GM12878 (cell line): ENCODE measurements around the gene SEPTIN5. TPM values are rescaled to one million over a fixed set of nuclear protein-coding genes. Genes with fewer than 3 reads are reported as not detected.

Source experiments
- ATAC-seq: fragments of 200-7000 bp; cut with Tn5 transposase; 3 replicates; pipeline ENCODE4 v1.9.1; 2020; ENCODE audit warnings: mild to moderate bottlenecking, moderate library complexity
- BruUV-seq: library from RNA; stranded (reverse); fragments of 400-500 nt; replicated peaks from 2 replicates; lab custom pipeline; 2021; lab: Mats Ljungman, UMichigan
- CTCF ChIA-PET: fragments of 300-600 bp; sonication (Branson Sonifier 250); formaldehyde crosslinking; extraction: SDS; loops from one replicate; lab custom pipeline; 2021; ENCODE audit warnings: inconsistent platforms; lab: Yijun Ruan, JAX
- POLR2A ChIA-PET: fragments of 350-600 bp; formaldehyde crosslinking; extraction: SDS; loops from one replicate; lab custom pipeline; 2021; ENCODE audit warnings: inconsistent platforms; lab: Charles Lee
- RAD21 ChIA-PET: fragments of 300-600 bp; sonication (Branson Sonifier 250); formaldehyde crosslinking; loops from one replicate; lab custom pipeline; 2023; ENCODE audit warnings: antibody characterized with exemption; ENCODE audit not compliant: unreplicated experiment; lab: Charles Lee
- SMC1A ChIA-PET: fragments of 300-600 bp; sonication (Branson Sonifier 250); formaldehyde crosslinking; loops from one replicate; lab custom pipeline; 2023; ENCODE audit not compliant: unreplicated experiment, uncharacterized antibody; lab: Charles Lee
- DNase-seq: peaks from one replicate; pipeline ENCODE4 v3.0.0-alpha.2; 2011; ENCODE audit warnings: low read depth, low spot score
- FAIRE-seq: peaks from 3 replicates; lab custom pipeline; 2011; peaks lifted over from hg19 to GRCh38; lab: Jason Lieb, UNC
- H2AFZ ChIP-seq: 2 replicates; pipeline ENCODE4 v1.6.0; 2011; ENCODE audit warnings: low read depth, low read length, control low read depth; ENCODE audit not compliant: control insufficient read depth
- H3K27ac ChIP-seq: 2 replicates; pipeline ENCODE4 v1.5.1; 2011; ENCODE audit warnings: control low read depth; ENCODE audit not compliant: control insufficient read depth, insufficient read depth
- H3K27me3 ChIP-seq, 2 experiments: replicated peaks in 1 of 2; 2 replicates each; pipeline versions ENCODE4 v1.6.0 to v1.6.1; 2011; ENCODE audit warnings: low read length in 1 of 2; ENCODE audit not compliant: control insufficient read depth in 2 of 2, insufficient read depth in 2 of 2
- H3K36me3 ChIP-seq, 2 experiments: 2 replicates each; pipeline ENCODE4 v1.5.1; 2011; ENCODE audit warnings: low read length in 1 of 2; ENCODE audit not compliant: control insufficient read depth in 2 of 2, insufficient read depth in 2 of 2
- H3K4me1 ChIP-seq: 2 replicates; pipeline ENCODE4 v1.6.1; 2011; ENCODE audit warnings: mild to moderate bottlenecking, low read length, moderate library complexity, mixed read lengths; ENCODE audit not compliant: control insufficient read depth, insufficient read depth
- H3K4me2 ChIP-seq: 2 replicates; pipeline ENCODE4 v1.6.0; 2011; ENCODE audit warnings: control low read depth; ENCODE audit not compliant: control insufficient read depth, insufficient read depth
- H3K4me3 ChIP-seq: fragments of 200-600 bp; sonication (generic); 2 replicates; pipeline ENCODE4 v1.5.1; 2016
- H3K79me2 ChIP-seq: 2 replicates; pipeline ENCODE4 v1.6.0; 2011; ENCODE audit warnings: low read length; ENCODE audit not compliant: control insufficient read depth, insufficient read depth
- H3K9ac ChIP-seq: 2 replicates; pipeline ENCODE4 v1.8.0; 2011; ENCODE audit warnings: low read length, control low read depth, mixed read lengths; ENCODE audit not compliant: control insufficient read depth, insufficient read depth
- H3K9me3 ChIP-seq: replicated peaks from 3 replicates; pipeline ENCODE4 v1.5.1; 2011; ENCODE audit warnings: mild to moderate bottlenecking, low read length; ENCODE audit not compliant: control insufficient read depth, insufficient read depth
- H4K20me1 ChIP-seq: 2 replicates; pipeline ENCODE4 v1.6.0; 2011; ENCODE audit not compliant: control insufficient read depth, insufficient read depth
- CEBPZ ChIP-seq: fragments of 150-350 bp; IDR thresholded peaks from 2 replicates; pipeline ENCODE4 v1.6.1; 2016; ENCODE audit warnings: low read depth, low read length
- DPF2 ChIP-seq: fragments of 450-650 bp; IDR thresholded peaks from 2 replicates; pipeline ENCODE4 v1.6.1; 2017; ENCODE audit warnings: mild to moderate bottlenecking
- ESRRA ChIP-seq: IDR thresholded peaks from 2 replicates; pipeline ENCODE4 v1.6.1; 2012; ENCODE audit warnings: mild to moderate bottlenecking, low read length, improper control_type of control experiment
- EZH2 ChIP-seq: IDR thresholded peaks from 2 replicates; pipeline ENCODE4 v1.6.1; 2012; ENCODE audit warnings: low read depth, mild to moderate bottlenecking, control low read depth, inconsistent platforms, low read length, borderline replicate concordance; ENCODE audit not compliant: control insufficient read depth
- KAT2A ChIP-seq: conservative IDR thresholded peaks from 2 replicates; pipeline ENCODE4 v1.6.1; 2011; ENCODE audit warnings: low read depth, low read length; ENCODE audit not compliant: control insufficient read depth
- STAT3 ChIP-seq: IDR thresholded peaks from 2 replicates; pipeline ENCODE4 v1.6.1; 2011; ENCODE audit warnings: low read depth, low read length, improper control_type of control experiment
- SUPT20H ChIP-seq: IDR thresholded peaks from 2 replicates; pipeline ENCODE4 v1.6.1; 2011; ENCODE audit warnings: low read depth, mild to moderate bottlenecking, low read length, moderate library complexity, borderline replicate concordance; ENCODE audit not compliant: control insufficient read depth
- TCF7 ChIP-seq: IDR thresholded peaks from 2 replicates; pipeline ENCODE4 v1.6.1; 2014; ENCODE audit warnings: antibody characterized with exemption, borderline replicate concordance
- YY1 ChIP-seq: IDR thresholded peaks from 2 replicates; pipeline ENCODE4 v1.6.1; 2011; ENCODE audit warnings: low read depth, mild to moderate bottlenecking, low read length
- ZBTB33 ChIP-seq: fragments of 450-650 bp; IDR thresholded peaks from 2 replicates; pipeline ENCODE4 v1.6.1; 2017; ENCODE audit warnings: mild to moderate bottlenecking
- WGBS: methylation state at CpG from one replicate; pipeline ENCODE4 v1.1.6; 2016; ENCODE audit warnings: low lambda C conversion rate; ENCODE audit not compliant: insufficient replicate concordance, insufficient coverage; ENCODE audit errors: missing lambda C conversion rate; 5-methylcytosine and 5-hydroxymethylcytosine counted together
- in situ Hi-C: fragments of 300-500 bp; cut with MboI; formaldehyde crosslinking; loops from 9 replicates; pipeline ENCODE4 v1.14.3; 2018; ENCODE audit warnings: mixed read lengths
- intact Hi-C: fragments of 100-400 bp; cut with micrococcal nuclease; formaldehyde crosslinking; loops from one replicate; pipeline ENCODE4 v1.14.2; 2022; ENCODE audit not compliant: unreplicated experiment
- polyA plus RNA-seq, 11 experiments: library from polyadenylated mRNA; depleted of rRNA in 4 of 11; unstranded in 6 of 11; stranded (reverse) in 5 of 11; fragments of >200 nt; fragmentation: Nextera tagmentation in 4 of 11; fragmentation: Illumina TruSeq in 1 of 11; extraction: Ambion mirVana in 4 of 11; extraction: Trizol in 1 of 11; gene quantifications; 1 replicate in 1 of 11; 2 replicates in 10 of 11; pipeline versions ENCODE4 v1.2.1 to v1.2.3, GENCODE V29; 2011 to 2016; ENCODE audit warnings: inconsistent platforms in 2 of 11, missing spikeins in 2 of 11, low read depth in 1 of 11
- total RNA-seq, 4 experiments: library from RNA; depleted of rRNA in 3 of 4; stranded (reverse); fragments of >200 nt in 3 of 4; fragmentation: Illumina TruSeq in 1 of 4; extraction: Trizol in 1 of 4; gene quantifications; 2 replicates each; pipeline versions ENCODE4 v1.2.1 to v1.2.3, GENCODE V29; 2013 to 2021

Gene SEPTIN5
- total and polyA plus RNA-seq, 10 of the 15 experiments (the other 5 are each of a cell fraction or from before 2014, with no cell fraction given), result 0.13 to 1.1 (median 0.34) TPM; not detected in 5

- TF ChIP-seq CEBPZ (no peak), TCF7 (no peak)
- TF ChIP-seq, all 136 proteins: peak for 0
Observed at GRCh38 chr22:19689408-19689807, 24.9 kb upstream of the SEPTIN5 start (continued).

GRCh38 chr22:19691007-19691720, 23.1 kb upstream of the SEPTIN5 start:
- WGBS, result 21% methylated on average over 9 of the region's 9 CpGs
- Histone ChIP-seq H3K9me3 (no peaks in the 10 kb centered on the region), H3K9ac (no peak overlapping the region)

More at GRCh38 chr22:19691007-19691720, 23.1 kb upstream of the SEPTIN5 start:
- TF ChIP-seq SUPT20H (no peak), EZH2 (no peak), ESRRA (no peak), YY1 (no peak), DPF2 (no peak), ZBTB33 (no peak), STAT3 (no peak), KAT2A (no peak)
- H4K20me1 ChIP-seq, result no peaks in the 10 kb centered on the region
- FAIRE-seq, result no peak
- H3K4me1 ChIP-seq, result no peaks in the 10 kb centered on the region
- CTCF ChIA-PET, result no interaction called here
- in situ Hi-C loops, result no loop called here
- H3K36me3 ChIP-seq, result no peaks in the 10 kb centered on the region
- H2AFZ ChIP-seq, result no peak overlapping the region
- DNase-seq, result no peak
- no peaks in the 10 kb centered on the region for H3K79me2 ChIP-seq
- no peak overlapping the region for H3K27ac ChIP-seq
- no peak for ATAC-seq
- SMC1A ChIA-PET, result no interaction called here
- intact Hi-C loops, result no loop called here
- BruUV-seq, result no TSS peak
- no peak overlapping the region for H3K4me2 ChIP-seq
- H3K4me3 ChIP-seq, result no peak overlapping the region
- H3K27me3 ChIP-seq, result no peaks in the 10 kb centered on the region; a peak in 1 of 4 replicates
- RAD21 ChIA-PET, result no interaction called here
- POLR2A ChIA-PET, result no interaction called here
